Transverse colon (tissue), 4 donors: ENCODE data around the gene EIF3D. TPM values are rescaled to one million over a fixed set of nuclear protein-coding genes. Genes with fewer than 3 reads are reported as not detected.

Experiments used
- DNase-seq: peaks from one replicate; pipeline ENCODE4 v3.0.0-alpha.2; 2019
- H3K27ac ChIP-seq, 4 donors: fragments of 200-600 bp; sonication (generic); 2 replicates each; pipeline ENCODE4 v1.5.1; 2016 to 2018; ENCODE audit warnings: inconsistent platforms in 4 of 4
- H3K27me3 ChIP-seq: fragments of 200-600 bp; sonication (generic); 2 replicates; pipeline ENCODE4 v1.5.1; 2017; ENCODE audit warnings: inconsistent platforms
- H3K36me3 ChIP-seq, 4 donors: fragments of 200-600 bp; sonication (generic); 2 replicates each; pipeline ENCODE4 v1.5.1; 2017 to 2019; ENCODE audit warnings: inconsistent platforms in 4 of 4
- H3K4me1 ChIP-seq, 4 donors: fragments of 200-600 bp; sonication (generic); 2 replicates each; pipeline ENCODE4 v1.5.1; 2017 to 2020; ENCODE audit warnings: inconsistent platforms in 4 of 4
- H3K4me3 ChIP-seq, 4 donors: fragments of 200-600 bp; sonication (generic); 1 replicate in 1 of 4; 2 replicates in 3 of 4; pipeline versions ENCODE4 v1.5.1 to v1.6.1; 2017 to 2019; ENCODE audit warnings: inconsistent platforms in 4 of 4
- H3K9me3 ChIP-seq, 2 donors: fragments of 200-600 bp; sonication (generic); 2 replicates each; pipeline ENCODE4 v1.5.1; 2017 to 2019; ENCODE audit warnings: inconsistent platforms in 2 of 2
- EP300 ChIP-seq: sonication (generic); formaldehyde crosslinking; IDR thresholded peaks from one replicate; pipeline ENCODE4 v1.6.1; 2017; ENCODE audit warnings: antibody characterized with exemption, low read depth
- POLR2A ChIP-seq: fragments of 450-650 bp; IDR thresholded peaks from one replicate; pipeline ENCODE4 v1.6.1; 2016; ENCODE audit warnings: antibody characterized with exemption, mild to moderate bottlenecking, moderate library complexity
- POLR2AphosphoS5 ChIP-seq, 3 donors: sonication (generic); formaldehyde crosslinking; IDR thresholded peaks; one replicate each; pipeline ENCODE4 v1.6.1; 2016; ENCODE audit warnings: antibody characterized with exemption in 3 of 3
- WGBS, 2 donors: methylation state at CpG; one replicate each; pipeline ENCODE4 v1.1.5; 2018; ENCODE audit warnings: low coverage in 1 of 2; 5-methylcytosine and 5-hydroxymethylcytosine counted together
- in situ Hi-C, 4 donors: fragments of 200-750 bp; cut with MboI; loops; one replicate each; pipeline versions ENCODE4 v1.15.0 to v1.15.1; 2017; ENCODE audit warnings: low sequenced_read_pairs in 3 of 4, low pct_ligation_motif_present in 1 of 4, low pct_unique_long_range_greater_than_20kb in 1 of 4
- intact Hi-C: fragments of 100-400 bp; cut with DNase I; formaldehyde crosslinking; loops from one replicate; pipeline ENCODE4 v1.15.1; 2023; ENCODE audit warnings: low total_unique reads
- total RNA-seq, 4 donors: library from RNA; depleted of rRNA; stranded (reverse); fragments of >200 nt; gene quantifications; one replicate each; pipeline ENCODE4 v1.1.0, GENCODE V29; 2016
- TF ChIP-seq, protein P1 (sequence below), 5 experiments: fragments of 200-600 bp in 3 of 5; fragments of 450-650 bp in 2 of 5; sonication (generic) in 3 of 5; IDR thresholded peaks; 1 replicate in 2 of 5; 2 replicates in 3 of 5; pipeline ENCODE4 v1.5.1; 2016 to 2017; ENCODE audit warnings: antibody characterized with exemption in 5 of 5, inconsistent platforms in 3 of 5, mild to moderate bottlenecking in 2 of 5, moderate library complexity in 1 of 5

EIF3D gene
- total RNA-seq, 4 donors from 2014 or later = 69.6 to 217 (median 146) TPM

DNA sequence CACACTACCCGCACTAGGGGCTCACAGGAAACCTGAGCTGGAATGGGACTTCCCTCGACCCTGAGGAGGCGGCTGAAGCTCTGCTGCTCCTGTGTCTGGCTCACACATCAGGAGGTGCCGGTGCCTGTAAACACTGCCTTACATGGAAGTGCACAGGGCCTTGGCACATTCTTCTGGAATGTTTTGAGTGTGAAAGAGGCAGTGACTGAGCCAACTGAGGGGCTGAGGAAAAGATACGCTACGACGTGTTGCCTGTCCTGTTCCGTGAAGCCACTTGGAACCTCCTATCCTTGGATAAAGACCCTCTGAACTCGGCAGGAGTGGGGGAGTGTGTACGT is 58.0 kb downstream of the EIF3D start:
- no peak for DNase-seq
- Histone ChIP-seq H3K4me1 (peaks cover 14 to 46% (median 24%) of the 10 kb centered on the region in 4 donors), H3K9me3 (no peaks in the 10 kb centered on the region), H3K27ac (peak overlapping the region; percentile 98), H3K27me3 (no peaks in the 10 kb centered on the region), H3K36me3 (peaks cover 0 to 17% (median 4%) of the 10 kb centered on the region in 4 donors), H3K4me3 (peak overlapping the region in 1 of 4 donors; percentile 21)
- in situ Hi-C loops = loop anchor here in 2 of 4 donors (10.0 kb wide), 1 partner anchor 166 kb away; no protein-coding TSS in a partner anchor
- intact Hi-C loops = loop anchor here (2.0 to 5.0 kb wide), 2 partner anchors 84 to 169 kb away; partner anchors contain the start of gene MYH9
- no peak for TF ChIP-seq POLR2A
- TF ChIP-seq POLR2AphosphoS5 (IDR thresholded peaks at IDR 0.05) = peak in 2 of 3 donors; percentile 29 to 52
- WGBS, 2 donors = 79 to 85% methylated on average over 4 to 10 of the region's 10 CpGs

GRCh38 chr22:36470162-36470993 is 58.6 kb downstream of the EIF3D start:
- TF ChIP-seq, protein P1, sequence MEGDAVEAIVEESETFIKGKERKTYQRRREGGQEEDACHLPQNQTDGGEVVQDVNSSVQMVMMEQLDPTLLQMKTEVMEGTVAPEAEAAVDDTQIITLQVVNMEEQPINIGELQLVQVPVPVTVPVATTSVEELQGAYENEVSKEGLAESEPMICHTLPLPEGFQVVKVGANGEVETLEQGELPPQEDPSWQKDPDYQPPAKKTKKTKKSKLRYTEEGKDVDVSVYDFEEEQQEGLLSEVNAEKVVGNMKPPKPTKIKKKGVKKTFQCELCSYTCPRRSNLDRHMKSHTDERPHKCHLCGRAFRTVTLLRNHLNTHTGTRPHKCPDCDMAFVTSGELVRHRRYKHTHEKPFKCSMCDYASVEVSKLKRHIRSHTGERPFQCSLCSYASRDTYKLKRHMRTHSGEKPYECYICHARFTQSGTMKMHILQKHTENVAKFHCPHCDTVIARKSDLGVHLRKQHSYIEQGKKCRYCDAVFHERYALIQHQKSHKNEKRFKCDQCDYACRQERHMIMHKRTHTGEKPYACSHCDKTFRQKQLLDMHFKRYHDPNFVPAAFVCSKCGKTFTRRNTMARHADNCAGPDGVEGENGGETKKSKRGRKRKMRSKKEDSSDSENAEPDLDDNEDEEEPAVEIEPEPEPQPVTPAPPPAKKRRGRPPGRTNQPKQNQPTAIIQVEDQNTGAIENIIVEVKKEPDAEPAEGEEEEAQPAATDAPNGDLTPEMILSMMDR (IDR thresholded peaks at IDR 0.05) = peak; percentile 92 to 95 (median 94)
- TF ChIP-seq EP300 (no peak), POLR2AphosphoS5 (IDR thresholded peaks at IDR 0.05) (peak in 2 of 3 donors; percentile 43 to 71)
- H3K4me1 ChIP-seq = peaks cover 20 to 51% (median 30%) of the 10 kb centered on the region in 4 donors
- intact Hi-C loops (loop anchor here (2.0 to 5.0 kb wide), 2 partner anchors 84 to 168 kb away; partner anchors contain the start of gene MYH9), in situ Hi-C loops (loop anchor here in 2 of 4 donors (10.0 kb wide), 1 partner anchor 166 kb away; no protein-coding TSS in a partner anchor)
- peak overlapping the region; percentile 98 for H3K27ac ChIP-seq
- H3K27me3 ChIP-seq = no peaks in the 10 kb centered on the region
- H3K4me3 ChIP-seq = no peak overlapping the region
- 39 to 46% methylated on average over 6 to 14 of the region's 14 CpGs for WGBS, 2 donors
- H3K9me3 ChIP-seq = no peaks in the 10 kb centered on the region
- peaks cover 0 to 11% (median 2%) of the 10 kb centered on the region in 4 donors for H3K36me3 ChIP-seq
- DNase-seq = peak; percentile 87

DNA sequence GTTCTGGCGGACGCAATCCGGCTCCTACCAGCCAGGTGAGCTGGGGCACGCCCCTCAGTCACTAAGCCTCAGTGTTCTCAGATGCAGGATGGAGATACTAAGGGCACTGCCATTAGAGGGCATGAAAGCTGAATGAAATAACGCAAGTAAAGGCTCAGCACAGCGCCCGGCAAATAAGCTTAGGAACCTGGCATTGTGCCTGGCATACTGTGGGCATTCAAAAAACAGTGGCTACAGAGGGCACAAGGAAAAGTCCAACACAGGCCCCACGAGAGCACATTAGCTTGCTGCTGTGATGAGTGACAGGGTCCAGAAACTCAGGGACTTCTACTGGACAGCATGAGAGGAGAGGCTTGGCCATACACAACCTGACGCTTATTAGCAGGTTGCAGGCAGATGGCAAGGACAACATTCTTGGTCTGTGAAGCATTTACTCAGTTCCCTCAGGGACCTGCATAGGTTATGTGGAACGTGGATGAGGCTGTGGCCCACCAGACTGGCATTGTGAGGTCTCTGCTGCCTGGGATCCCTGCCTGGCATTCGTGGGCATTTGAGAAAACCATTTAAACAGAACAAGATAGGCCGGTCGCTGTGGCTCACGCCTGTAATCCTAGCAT is 59.8 kb downstream of the EIF3D start:
- Histone ChIP-seq H3K9me3 (no peaks in the 10 kb centered on the region), H3K27me3 (no peaks in the 10 kb centered on the region), H3K27ac (peak overlapping the region; percentile 98), H3K36me3 (peaks cover 0 to 7% (median 0%) of the 10 kb centered on the region in 4 donors), H3K4me1 (peaks cover 23 to 62% (median 38%) of the 10 kb centered on the region in 4 donors), H3K4me3 (no peak overlapping the region)
- 70% methylated on average over 14 of the region's 14 CpGs; no CpG with 5 or more reads in 1 of the 2 donors for WGBS, 2 donors
- DNase-seq = no peak
- intact Hi-C loops = loop anchor here (5.0 kb wide), 1 partner anchor 92 kb away; no protein-coding TSS in a partner anchor
- in situ Hi-C loops = loop anchor here in 1 of 4 donors (10.0 kb wide), 1 partner anchor 164 kb away; no protein-coding TSS in a partner anchor
- TF ChIP-seq, protein P1 (IDR thresholded peaks at IDR 0.05) = no peak
- TF ChIP-seq EP300 (no peak), POLR2A (no peak), POLR2AphosphoS5 (IDR thresholded peaks at IDR 0.05) (no peak)

GRCh38 chr22:36467946-36468345 is 61.0 kb downstream of the EIF3D start:
- in situ Hi-C loops (loop anchor here in 1 of 4 donors (10.0 kb wide), 1 partner anchor 163 kb away; no protein-coding TSS in a partner anchor), intact Hi-C loops (loop anchor here (5.0 kb wide), 1 partner anchor 91 kb away; no protein-coding TSS in a partner anchor)
- Histone ChIP-seq H3K4me3 (no peak overlapping the region), H3K27ac (peak overlapping the region; percentile 98), H3K36me3 (no peaks in the 10 kb centered on the region), H3K9me3 (no peaks in the 10 kb centered on the region), H3K4me1 (peaks cover 18 to 58% (median 39%) of the 10 kb centered on the region in 4 donors), H3K27me3 (no peaks in the 10 kb centered on the region)
- DNase-seq = no peak
- 69 to 80% methylated on average over 1 to 7 of the region's 7 CpGs for WGBS, 2 donors
- TF ChIP-seq POLR2A = no peak
- TF ChIP-seq, protein P1 (IDR thresholded peaks at IDR 0.05) = no peak
- TF ChIP-seq EP300 = no peak
- no peak for TF ChIP-seq POLR2AphosphoS5 (IDR thresholded peaks at IDR 0.05)
